LNCAP (cell line): ENCODE measurements around the gene AKR1A1.

Experiments used
- TF ChIP-seq, protein P1 (sequence below): fragments of 450-650 bp; IDR thresholded peaks from 2 replicates; pipeline ENCODE4 v1.5.1; 2017; ENCODE audit warnings: mild to moderate bottlenecking

AKR1A1 gene

DNA sequence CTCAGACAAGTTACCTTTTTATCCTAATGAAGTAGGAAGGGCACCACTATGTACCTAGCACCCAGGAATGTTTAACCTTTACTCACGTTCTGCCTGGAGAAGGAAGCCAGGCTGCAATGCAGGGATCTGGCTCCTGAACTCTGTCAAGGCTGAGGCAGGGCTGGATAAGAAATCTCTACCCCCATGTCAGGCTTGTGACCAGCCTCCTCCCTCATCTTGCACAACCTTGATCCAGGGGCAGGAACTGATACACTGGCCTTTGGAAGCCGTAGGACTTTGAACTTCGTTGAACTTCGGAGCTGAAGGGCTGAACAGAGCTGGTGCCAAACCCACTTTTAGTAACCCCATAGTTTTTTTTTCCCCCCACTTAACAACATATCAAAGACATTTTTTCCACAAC lies 8.0 kb upstream of the AKR1A1 start:
- TF ChIP-seq, protein P1, sequence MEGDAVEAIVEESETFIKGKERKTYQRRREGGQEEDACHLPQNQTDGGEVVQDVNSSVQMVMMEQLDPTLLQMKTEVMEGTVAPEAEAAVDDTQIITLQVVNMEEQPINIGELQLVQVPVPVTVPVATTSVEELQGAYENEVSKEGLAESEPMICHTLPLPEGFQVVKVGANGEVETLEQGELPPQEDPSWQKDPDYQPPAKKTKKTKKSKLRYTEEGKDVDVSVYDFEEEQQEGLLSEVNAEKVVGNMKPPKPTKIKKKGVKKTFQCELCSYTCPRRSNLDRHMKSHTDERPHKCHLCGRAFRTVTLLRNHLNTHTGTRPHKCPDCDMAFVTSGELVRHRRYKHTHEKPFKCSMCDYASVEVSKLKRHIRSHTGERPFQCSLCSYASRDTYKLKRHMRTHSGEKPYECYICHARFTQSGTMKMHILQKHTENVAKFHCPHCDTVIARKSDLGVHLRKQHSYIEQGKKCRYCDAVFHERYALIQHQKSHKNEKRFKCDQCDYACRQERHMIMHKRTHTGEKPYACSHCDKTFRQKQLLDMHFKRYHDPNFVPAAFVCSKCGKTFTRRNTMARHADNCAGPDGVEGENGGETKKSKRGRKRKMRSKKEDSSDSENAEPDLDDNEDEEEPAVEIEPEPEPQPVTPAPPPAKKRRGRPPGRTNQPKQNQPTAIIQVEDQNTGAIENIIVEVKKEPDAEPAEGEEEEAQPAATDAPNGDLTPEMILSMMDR, result no peak

DNA sequence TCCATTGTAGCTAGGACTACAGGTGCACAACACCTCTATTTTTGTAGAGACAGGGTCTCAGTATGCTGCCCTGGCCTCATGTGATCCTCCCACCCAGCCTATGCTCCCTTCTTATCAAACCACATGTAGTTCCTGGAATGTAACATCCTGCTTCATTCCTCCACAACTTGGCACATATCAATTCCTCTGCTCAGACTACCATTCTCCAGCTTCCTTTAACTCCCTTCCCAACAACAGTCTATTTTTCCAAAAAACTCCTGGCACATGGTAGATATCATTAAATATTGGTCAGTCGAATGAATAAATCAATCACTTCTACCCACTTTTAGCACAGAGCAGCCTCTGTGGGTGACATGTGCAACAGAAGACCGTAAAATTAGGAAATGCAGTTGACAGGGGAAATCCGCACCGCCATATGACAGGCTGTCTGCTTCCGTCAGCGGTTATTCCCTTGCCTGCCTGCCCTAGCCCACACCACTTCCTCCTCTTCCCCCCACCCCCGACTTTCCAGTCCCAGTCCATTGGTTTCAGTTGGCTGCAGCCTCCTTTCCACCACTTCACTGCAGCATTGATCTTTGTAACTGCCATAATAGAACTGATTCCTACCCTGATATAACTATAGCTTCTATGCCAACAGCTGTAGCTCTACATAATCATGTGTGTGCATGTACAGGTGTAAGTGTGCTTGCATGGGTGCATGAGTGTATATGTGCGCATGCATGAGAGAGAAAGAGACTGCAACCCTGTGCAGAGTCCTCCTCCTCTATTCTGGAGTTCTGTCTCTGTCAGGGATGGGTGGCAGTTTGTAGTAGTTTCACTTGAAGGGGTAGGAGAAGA lies 6.8 kb upstream of the AKR1A1 start:
- TF ChIP-seq, protein P1, result no peak

DNA sequence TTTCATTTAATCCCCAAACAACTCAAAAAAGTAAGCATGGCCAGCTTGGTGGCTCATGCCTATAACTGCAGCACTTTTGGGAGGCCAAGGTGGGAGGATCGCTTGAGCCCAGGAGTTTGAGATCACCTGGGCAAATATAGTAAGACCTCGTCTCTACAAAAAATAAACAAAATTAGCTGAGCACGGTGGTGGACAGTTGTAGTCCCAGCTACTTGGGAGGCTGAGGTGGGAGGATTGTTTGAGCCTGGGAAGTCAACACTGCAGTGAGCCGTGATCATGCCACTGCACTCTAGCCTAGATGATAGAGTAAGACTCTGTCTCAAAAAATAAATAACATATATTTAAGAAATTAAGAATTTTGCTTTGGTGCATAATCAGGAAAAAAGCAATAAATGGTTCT lies 6.1 kb upstream of the AKR1A1 start:
- TF ChIP-seq, protein P1, result no peak

DNA sequence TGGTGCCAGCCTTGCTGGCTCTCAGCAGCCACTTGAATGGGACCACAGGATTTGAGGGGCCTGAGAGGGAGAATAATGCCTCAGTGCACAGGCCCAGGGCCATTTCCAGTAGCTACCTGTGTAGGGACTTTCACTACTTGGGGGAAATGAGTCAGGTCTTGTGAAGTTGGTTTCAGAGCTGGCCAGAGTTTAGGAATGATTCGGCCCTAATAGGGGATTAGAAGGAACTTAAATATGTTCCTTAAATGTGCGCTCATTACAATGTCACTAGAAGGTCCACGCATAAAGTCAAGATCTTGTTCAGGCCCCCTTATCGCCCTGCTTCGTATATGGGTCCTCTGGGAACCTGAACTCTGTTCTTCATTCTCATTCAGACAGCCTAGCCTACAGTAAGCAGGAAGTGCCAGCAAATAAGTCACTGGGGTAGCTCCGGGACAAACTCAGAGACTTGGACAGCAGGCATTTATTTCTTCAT lies 5.6 kb upstream of the AKR1A1 start:
- TF ChIP-seq, protein P1, result no peak

DNA sequence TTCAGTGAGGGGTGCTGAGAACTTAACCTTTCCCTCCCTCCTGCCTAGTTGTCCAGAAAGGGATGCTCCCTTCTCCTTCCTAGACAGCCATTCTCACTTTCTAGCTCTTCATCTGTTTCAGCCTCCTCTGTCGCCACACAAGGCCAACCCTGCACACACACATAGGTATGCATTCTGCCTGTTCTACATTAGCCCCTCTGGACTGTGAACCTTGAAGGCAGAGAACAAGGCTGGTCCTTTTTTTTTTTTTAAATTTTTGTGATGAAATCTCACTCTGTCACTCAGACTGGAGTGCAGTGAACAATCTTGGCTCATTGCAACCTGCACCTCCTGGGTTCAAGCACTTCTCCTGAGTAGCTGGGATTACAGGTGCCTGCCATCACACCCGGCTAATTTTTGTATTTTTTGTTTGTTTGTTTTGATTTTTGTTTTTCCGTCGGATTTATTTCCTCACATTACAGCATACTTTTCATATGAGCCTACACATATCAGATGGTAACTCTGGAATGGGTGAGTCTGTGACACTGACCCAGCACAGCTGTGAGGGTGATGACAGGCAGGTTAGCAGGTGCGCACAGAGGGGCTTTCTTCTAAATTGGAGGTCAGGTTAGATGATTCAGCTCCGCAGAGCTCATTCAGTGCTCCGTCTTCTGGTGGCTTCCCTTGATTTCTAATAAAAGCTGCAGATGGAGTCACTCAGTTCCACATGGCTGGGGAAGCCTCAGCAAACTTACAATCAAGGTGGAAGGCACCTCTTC lies 4.9 kb upstream of the AKR1A1 start:
- TF ChIP-seq, protein P1, result no peak

DNA sequence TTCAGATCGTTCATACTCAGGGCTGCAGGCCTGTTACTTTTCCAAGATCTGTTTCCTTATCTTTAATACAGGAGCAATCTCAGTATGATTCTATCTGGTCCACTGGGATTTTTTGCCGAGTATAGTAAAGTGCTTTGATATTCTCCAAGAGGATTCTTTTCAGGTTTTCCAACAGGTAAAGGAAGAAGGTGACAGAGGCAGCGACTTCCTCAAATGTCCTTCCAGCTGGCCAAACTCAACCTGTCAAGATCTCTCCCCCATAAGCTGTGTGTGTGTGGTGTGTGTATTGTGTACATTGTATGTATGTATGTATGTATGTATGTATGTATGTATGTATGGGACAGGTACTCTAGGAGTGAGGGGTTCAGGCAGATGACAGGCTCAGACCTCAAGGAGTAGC lies 1.1 kb downstream of the AKR1A1 start:
- TF ChIP-seq, protein P1, result no peak

DNA sequence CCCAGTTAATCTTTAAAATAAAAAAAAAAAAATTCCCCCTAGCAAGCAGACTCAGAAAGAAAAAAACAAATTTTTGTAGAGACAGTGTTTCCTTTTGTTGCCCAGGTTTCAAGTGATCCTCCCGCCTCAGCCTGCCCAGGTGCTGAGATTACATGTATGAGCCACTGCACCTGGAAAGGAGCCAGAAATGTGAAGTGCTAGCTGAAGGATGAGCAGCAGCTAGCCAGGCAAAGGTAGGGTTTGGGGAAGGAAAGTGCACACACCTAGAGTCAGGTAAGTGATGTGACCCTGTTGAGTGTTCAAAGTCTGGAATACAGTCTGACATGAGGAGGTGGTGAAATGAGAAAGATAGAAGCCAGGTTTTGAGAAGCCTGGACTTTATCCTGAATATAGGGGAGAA lies 1.7 kb downstream of the AKR1A1 start:
- TF ChIP-seq, protein P1, result no peak
